Measurements from ENCODE around the gene MBD6.
"Not testable (repeated sequence)": the region's sequence is repeated elsewhere in the genome, so short reads cannot be mapped to it uniquely, and the experiment has no call there.

- not testable (repeated sequence) for TF ChIP-seq EZH2phosphoT487 (IDR thresholded peaks at IDR 0.05; ENCODE audit: insufficient read depth, low read depth); EZH2 (IDR thresholded peaks at IDR 0.05; ENCODE audit: insufficient read depth, poor library complexity, severe bottlenecking)
Measured at GRCh38 chr12:57513677-57514076, 8.9 kb upstream of the MBD6 start.
